Measurements from ENCODE around the gene TRABD2B.

DNA sequence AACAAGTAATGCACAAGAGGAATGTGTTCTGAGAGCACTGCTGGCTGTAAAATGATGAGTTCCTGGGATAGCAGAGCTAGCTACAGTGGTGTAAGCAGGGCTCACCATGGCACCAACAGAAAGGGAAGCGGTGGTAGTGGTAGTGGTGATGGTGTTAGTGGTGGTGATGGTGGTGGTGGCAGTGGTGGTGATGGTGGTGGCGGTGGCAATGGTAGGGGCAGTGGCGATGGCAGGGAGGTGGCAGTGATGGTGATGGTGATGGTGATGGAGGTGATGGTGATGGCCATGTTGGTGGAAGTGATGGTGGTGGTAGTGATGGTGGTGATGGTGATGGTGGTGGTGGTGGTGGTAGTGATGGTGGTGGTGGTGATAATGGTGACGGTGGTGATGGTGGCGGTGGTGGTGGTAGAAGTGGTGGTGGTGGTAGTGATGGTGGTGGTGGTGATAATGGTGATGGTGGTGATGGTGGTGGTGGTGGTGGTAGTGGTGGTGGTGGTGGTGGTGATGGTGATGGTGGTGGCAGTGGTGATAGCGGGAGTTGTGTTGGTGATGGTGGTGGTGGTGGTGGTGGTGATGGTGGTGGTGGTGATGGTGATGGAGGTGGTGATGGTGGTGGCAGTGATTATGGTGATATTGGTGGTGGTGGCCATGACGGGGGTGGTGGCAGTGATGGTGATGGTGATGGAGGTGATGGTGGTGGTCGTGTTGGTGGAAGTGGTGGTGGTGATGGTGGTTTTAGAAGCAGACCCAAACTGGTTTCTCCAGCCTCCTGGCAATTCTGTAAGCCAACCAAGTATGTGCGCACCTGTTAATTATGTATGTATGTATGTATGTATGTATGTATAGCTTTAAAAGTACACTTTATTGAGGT, 254.1 kb downstream of the TRABD2B start:
- no peak for TF ChIP-seq CTCF (IDR thresholded peaks at IDR 0.05)
- TF ChIP-seq POLR2A (IDR thresholded peaks at IDR 0.05): no peak
